Fibroblast of gingiva (primary cell): Measurements from ENCODE around the gene TRMO.
A peak's percentile ranks its signal among the peaks of the same experiment; 100 is the strongest.
"Not testable (repeated sequence)": the region's sequence is repeated elsewhere in the genome, so short reads cannot be mapped to it uniquely, and the experiment has no call there.

Experiments
- DNase-seq: peaks from one replicate; pipeline ENCODE4 v3.0.0-alpha.2; 2011; ENCODE audit warnings: low read depth

Gene TRMO

GRCh38 chr9:97921959-97922724 is at the start of gene TRMO:
Gene TRMO, minus strand, starts transcription at chr9:97922500. Its CDS starts 7 bp downstream, at chr9:97922493.
- DNase-seq: peak; percentile 99

GRCh38 chr9:97970165-97970564 is 47.9 kb upstream of the TRMO start:
- no peak for DNase-seq

- DNase-seq: no peak
Measured at GRCh38 chr9:97969014-97969413, 46.7 kb upstream of the TRMO start.

DNA sequence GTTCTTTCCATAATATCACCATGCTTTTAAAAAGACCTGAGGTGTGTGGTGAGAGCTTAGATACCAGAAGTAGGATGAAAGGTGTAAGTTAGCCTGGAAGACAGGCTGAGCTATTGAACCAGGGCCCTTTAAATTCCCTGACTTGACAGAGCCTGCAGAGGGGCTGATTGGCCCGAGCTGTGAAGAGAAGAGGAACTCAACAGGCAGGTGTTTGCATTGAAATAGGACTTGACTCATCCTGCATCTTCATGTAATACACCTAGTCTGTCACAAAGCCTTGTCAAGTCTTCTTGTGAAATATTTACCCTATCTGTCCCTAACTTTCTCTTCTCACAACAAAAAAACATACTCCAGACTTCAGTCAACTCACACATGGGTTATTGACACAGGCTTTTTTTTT is 44.2 kb upstream of the TRMO start:
- DNase-seq: no peak

DNA sequence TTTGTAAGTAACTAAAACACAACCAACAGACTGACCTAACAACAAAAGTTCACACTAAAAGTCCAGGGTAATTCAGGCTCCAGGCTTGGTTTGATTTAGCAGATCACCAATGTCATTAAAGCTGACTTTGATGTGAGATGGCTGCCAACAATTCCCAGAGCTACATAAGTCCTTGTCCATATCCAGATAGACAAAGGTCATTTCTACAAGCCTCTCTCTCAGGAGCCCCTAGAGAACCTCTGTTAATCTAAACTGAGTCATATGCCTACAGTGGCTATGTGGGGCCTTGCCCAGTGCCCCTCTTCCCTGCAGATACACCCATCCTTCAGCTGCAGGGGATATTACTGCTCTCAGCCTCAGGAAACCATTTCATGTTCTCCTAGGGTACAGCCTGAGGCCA is 42.6 kb upstream of the TRMO start:
- no peak for DNase-seq

DNA sequence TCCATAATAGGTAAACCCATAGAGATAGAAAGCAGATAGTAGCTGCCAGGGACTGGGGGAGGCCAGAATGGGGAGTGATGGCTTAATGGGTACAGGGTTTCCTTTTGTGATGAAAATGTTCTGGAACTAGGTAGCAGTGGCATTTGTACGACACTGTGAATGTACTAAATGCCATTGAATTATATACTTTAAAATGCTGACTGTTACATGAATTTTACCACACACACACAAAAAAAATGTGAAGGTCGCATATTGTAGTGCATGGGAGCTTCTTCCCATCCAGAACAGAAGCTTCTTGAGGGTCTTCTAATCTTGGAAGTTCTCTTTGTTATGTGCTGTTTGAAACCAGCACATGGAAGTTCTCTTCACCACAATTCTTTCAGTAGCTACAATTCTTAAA is 40.9 kb upstream of the TRMO start:
- no peak for DNase-seq

DNA sequence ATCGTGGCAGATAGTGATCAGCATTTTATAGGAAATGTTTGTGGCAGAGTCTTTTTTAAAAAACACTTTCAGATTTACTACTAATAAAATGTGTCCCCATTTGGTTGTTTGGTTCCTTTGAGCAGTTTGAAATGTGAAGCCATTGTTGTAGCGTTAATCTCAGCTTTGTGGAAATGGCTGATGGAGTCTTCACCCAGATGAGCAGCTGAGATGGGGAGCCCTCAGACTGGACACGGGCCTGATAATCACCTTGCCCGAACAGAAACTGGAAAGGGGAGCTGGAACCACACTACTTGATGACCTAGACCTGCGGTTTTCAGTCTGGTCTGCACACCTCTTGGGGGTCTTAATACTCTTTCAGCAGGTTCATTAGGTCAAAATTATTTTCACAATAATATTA is 40.3 kb upstream of the TRMO start:
- no peak for DNase-seq

DNA sequence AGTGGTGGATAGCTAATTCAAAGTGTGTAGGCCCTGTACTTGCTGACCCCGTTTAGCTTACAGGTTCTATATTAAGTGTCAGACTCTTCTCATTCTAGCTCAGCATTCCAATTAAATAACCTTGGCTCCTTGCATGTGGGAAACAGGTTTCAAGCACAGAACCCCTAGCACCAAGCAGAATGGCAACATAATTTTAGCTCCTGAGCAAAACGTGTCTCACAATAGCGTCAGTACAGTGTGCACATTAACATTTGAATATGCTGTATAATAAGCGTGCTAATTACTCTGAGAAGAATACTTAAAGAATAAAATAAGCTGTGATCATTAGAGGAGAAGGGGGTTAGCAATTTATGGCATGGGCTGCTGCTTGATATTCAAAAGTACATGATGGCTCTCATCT is 39.8 kb upstream of the TRMO start:
- no peak for DNase-seq

DNA sequence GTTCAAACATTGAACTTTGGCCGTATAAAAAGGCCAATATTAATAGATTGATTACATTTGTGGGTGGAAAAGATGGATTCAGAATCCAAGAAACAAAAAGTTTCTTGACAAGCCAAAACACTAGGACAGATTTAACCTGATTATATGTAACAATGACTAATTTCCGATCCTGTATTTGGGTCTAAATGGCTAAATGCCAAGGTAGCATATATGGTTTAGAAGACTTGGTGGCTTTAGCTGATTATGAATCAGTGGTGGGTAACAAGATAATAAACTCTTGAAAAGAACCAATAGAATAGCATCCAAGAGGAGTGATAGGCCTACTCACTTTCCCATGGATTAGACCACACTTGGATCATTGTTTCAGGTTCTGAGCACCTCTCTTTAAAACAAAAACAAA is 39.1 kb upstream of the TRMO start:
- DNase-seq: no peak

DNA sequence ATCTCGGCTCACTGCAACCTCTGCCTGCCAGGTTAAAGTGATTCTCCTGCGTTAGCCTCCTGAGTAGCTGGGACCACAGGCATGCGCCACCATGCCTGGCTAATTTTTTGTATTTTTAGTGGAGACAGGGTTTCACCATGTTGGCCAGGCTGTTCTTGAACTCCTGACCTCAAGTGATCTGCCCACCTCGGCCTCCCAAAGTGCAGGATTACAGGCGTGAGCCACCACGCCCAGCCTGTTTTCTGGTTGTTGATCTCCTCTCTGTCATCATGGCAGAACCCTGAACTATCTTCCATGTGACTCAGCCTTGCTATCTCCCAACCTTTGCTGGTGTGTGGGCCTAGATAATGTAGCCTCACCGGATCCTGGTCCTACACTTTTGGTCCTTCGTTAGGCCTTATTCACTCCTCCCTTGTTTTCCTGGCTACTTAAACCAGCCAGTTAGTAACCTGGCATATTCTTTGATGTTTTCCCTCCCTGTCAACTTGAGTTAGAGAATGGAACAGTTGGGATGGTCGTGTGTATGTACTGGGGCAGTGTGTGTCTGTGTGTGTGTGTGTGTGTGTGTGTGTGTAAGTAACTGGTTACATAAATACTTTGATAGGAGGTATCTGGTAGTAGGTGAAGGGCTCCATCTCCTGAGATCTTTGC is 38.5 kb upstream of the TRMO start:
- DNase-seq: not testable (repeated sequence)

- DNase-seq: no peak
Measured at GRCh38 chr9:97959585-97959984, 37.3 kb upstream of the TRMO start.

DNA sequence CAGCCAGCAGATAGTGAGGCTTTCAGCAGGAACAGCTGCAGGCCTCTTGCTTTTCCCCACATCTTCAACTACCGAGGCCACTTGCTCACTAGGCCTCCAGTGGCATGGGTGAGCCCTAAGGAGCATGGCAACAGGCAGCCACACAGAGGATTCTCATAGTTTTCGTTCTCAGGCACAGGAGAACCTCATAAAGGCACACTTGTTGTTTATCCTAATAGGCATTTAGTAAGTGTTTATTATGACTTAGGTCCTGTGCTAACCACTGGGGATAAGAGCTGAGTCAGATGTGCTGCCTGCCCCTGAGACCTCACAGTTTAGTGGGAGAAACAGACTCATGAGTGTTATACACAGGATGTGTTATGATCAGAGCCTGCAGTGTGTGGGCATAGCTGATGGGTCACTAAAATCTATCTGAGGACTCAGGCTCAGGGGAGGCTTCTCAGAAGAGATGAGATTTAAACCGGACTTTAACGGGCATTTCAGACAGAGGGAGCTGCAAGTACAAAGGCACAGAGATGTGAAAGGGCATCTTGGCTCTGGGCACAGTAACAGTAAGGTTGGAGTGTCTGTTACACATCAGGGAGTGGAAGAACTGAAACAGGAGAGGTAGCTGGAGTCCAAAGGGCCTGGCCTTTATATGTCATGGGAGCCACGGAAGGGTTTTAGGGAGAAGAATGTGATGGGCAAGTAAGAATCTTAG is 36.7 kb upstream of the TRMO start:
- no peak for DNase-seq

DNA sequence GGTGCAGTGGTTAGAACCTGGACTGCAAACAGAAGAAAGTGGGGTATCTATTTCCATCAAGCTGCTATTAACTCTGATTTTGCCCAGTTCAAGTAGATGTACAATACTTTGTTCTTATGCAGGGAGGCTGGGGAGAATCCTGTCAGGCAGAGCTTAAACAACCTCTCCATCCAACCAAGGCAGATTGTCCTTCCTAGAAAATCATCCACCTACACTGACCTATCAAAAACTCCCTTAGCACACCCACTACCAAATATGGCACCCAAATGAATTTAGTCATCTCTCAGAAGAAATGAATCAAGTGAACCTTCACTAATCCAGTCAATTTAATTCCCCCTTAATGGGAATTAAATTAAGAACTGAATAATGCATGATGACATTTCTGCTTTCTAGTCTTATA is 34.0 kb upstream of the TRMO start:
- DNase-seq: no peak

GRCh38 chr9:97954550-97954989 is 32.3 kb upstream of the TRMO start:
- DNase-seq: no peak

DNA sequence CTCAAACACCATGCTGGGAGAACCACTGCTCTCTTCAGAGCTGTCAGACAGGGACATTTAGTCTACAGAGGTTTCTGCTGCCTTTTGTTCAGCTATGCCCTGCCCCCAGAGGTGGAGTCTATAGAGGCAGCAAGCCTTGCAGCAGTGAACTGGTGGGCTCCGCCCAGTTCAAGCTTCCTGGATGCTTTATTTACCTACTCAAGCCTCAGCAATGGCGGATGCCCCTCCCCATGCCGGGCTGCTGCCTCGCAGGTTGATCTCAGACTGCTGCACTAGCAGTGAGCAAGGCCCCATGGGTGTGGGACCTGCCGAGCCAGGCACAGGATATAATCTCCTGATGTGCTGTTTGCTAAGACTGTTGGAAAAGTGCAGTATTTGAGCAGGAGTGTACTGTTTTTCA is 28.6 kb upstream of the TRMO start:
- DNase-seq: not testable (repeated sequence)

DNA sequence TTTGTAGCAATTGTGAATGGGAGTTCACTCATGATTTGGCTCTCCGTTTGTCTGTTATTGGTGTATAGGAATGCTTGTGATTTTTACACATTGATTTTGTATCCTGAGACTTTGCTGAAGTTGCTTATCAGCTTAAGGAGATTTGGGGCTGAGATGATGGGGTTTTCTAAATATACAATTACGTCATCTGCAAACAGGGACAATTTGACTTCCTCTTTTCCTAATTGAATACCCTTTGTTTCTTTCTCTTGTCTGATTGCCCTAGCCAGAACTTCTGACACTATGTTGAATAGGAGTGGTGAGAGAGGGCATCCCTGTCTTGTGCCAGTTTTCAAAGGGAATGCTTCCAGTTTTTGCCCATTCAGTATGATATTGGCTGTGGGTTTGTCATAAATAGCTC is 24.8 kb upstream of the TRMO start:
- not testable (repeated sequence) for DNase-seq

DNA sequence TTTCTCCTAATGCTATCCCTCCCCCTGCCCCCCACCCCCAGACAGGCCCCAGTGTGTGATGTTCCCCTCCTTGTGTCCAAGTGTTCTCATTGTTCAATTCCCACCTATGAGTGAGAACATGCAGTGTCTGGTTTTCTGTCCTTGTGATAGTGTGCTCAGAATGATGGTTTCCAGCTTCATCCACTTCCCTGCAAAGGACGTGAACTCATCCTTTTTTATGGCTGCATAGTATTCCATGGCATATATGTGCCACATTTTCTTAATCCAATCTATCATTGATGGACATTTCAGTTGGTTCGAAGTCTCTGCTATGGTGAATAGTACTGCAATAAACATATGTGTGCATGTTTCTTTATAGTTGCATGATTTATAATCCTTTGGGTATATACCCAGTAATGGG is 23.2 kb upstream of the TRMO start:
- DNase-seq: not testable (repeated sequence)

GRCh38 chr9:97944612-97945011 is 22.3 kb upstream of the TRMO start:
- DNase-seq: no peak

- DNase-seq: no peak
Measured at GRCh38 chr9:97943308-97943855, 21.1 kb upstream of the TRMO start.

DNA sequence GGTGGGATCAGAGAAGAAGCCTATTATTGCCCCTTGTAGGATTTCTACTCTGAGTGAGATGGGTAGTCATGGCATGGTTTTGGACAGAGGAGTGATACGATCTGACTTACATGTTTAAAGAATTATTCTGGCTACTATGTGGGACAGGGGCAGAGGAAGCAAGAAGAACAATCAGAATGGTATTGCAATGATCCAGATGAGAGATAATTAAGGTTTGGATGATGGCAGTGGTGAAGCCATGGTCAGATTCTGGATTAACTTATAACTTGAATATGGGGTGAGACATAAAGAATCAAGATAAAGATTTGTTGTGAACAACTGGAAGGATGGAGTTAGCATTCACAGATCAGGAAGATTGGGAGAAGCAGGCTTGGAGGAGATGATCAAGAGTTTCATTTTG is 19.0 kb upstream of the TRMO start:
- no peak for DNase-seq

DNA sequence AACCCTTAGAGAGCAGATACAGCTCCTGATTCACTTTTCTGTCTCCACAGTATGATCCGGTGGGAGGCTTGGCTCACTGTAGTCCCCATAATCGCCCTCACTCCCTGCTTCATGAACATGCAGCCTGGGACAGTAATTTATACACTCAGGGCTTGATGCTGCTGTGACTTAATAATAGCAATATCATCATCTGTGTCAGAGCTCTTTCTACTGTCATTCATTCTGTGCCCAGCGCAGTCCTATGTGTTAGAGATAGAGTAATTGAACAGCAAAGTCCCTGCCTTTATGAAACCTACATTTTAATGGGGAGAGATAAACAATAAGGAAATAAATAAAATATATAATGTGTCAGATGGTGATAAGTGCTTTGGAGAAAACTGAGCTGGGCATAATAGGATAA is 18.4 kb upstream of the TRMO start:
- DNase-seq: no peak

- DNase-seq: no peak
Measured at GRCh38 chr9:97940233-97940632, 17.9 kb upstream of the TRMO start.

GRCh38 chr9:97938081-97938644 is 15.9 kb upstream of the TRMO start, which contains the start of gene HEMGN:
Gene HEMGN, minus strand, starts transcription at chr9:97938172. Its CDS starts 36 bp downstream, at chr9:97938136.
- no peak for DNase-seq
